DND-41 (cell line): ENCODE measurements around the gene PPP1R1B.

Experiments
- ATAC-seq: fragments of 200-7000 bp; cut with Tn5 transposase; 3 replicates; pipeline ENCODE4 v1.9.1; 2021; ENCODE audit warnings: low read depth; ENCODE audit not compliant: insufficient read depth
- DNase-seq: peaks from one replicate; pipeline ENCODE4 v3.0.0-alpha.2; 2020
- H2AFZ ChIP-seq: 2 replicates; pipeline ENCODE4 v1.6.0; 2012; ENCODE audit warnings: low read depth, low read length
- H3K27ac ChIP-seq: 2 replicates; pipeline ENCODE4 v1.5.1; 2012; ENCODE audit warnings: low read length, inconsistent platforms
- H3K27me3 ChIP-seq: fragments of 200-600 bp; sonication (generic); 2 replicates; pipeline ENCODE4 v1.6.0; 2012; ENCODE audit warnings: low read length, mild to moderate bottlenecking, inconsistent platforms; ENCODE audit not compliant: insufficient read depth, poor library complexity
- H3K36me3 ChIP-seq: 2 replicates; pipeline ENCODE4 v1.5.1; 2012; ENCODE audit warnings: low read length, inconsistent platforms; ENCODE audit not compliant: insufficient read depth
- H3K4me1 ChIP-seq: 2 replicates; pipeline ENCODE4 v1.5.1; 2012; ENCODE audit warnings: mild to moderate bottlenecking, low read length; ENCODE audit not compliant: insufficient read depth
- H3K4me2 ChIP-seq: 2 replicates; pipeline ENCODE4 v1.6.0; 2012; ENCODE audit warnings: mild to moderate bottlenecking, moderate library complexity, low read length, inconsistent platforms; ENCODE audit not compliant: insufficient read depth
- H3K4me3 ChIP-seq, 2 experiments: fragments of 200-600 bp in 1 of 2; shearing (Covaris generic) in 1 of 2; 2 replicates each; pipeline ENCODE4 v1.5.1; 2012 to 2016; ENCODE audit warnings: inconsistent platforms in 2 of 2, low read length in 2 of 2, mild to moderate bottlenecking in 2 of 2, low read depth in 1 of 2, moderate library complexity in 1 of 2
- H3K79me2 ChIP-seq: 2 replicates; pipeline ENCODE4 v1.6.0; 2012; ENCODE audit warnings: low read length, inconsistent platforms; ENCODE audit not compliant: insufficient read depth
- H3K9ac ChIP-seq: 2 replicates; pipeline ENCODE4 v1.6.0; 2012; ENCODE audit warnings: low read depth, mild to moderate bottlenecking, inconsistent platforms, low read length, moderate library complexity
- H3K9me3 ChIP-seq: 2 replicates; pipeline ENCODE4 v1.5.1; 2012; ENCODE audit warnings: low read length, moderate library complexity, mild to moderate bottlenecking, inconsistent platforms; ENCODE audit not compliant: insufficient read depth, severe bottlenecking
- H4K20me1 ChIP-seq: 2 replicates; pipeline ENCODE4 v1.6.0; 2012; ENCODE audit warnings: low read length; ENCODE audit not compliant: insufficient read depth
- EZH2 ChIP-seq: IDR thresholded peaks from 3 replicates; pipeline ENCODE4 v1.6.1; 2012; ENCODE audit warnings: borderline replicate concordance, low read depth, mild to moderate bottlenecking, moderate library complexity, low read length, inconsistent platforms; ENCODE audit not compliant: severe bottlenecking
- TF ChIP-seq, protein P1 (sequence below): IDR thresholded peaks from 2 replicates; pipeline ENCODE4 v1.5.1; 2012; ENCODE audit warnings: borderline replicate concordance, low read length, moderate library complexity, mild to moderate bottlenecking; ENCODE audit not compliant: poor library complexity, severe bottlenecking; ENCODE audit errors: extremely low read depth

PPP1R1B gene

DNA sequence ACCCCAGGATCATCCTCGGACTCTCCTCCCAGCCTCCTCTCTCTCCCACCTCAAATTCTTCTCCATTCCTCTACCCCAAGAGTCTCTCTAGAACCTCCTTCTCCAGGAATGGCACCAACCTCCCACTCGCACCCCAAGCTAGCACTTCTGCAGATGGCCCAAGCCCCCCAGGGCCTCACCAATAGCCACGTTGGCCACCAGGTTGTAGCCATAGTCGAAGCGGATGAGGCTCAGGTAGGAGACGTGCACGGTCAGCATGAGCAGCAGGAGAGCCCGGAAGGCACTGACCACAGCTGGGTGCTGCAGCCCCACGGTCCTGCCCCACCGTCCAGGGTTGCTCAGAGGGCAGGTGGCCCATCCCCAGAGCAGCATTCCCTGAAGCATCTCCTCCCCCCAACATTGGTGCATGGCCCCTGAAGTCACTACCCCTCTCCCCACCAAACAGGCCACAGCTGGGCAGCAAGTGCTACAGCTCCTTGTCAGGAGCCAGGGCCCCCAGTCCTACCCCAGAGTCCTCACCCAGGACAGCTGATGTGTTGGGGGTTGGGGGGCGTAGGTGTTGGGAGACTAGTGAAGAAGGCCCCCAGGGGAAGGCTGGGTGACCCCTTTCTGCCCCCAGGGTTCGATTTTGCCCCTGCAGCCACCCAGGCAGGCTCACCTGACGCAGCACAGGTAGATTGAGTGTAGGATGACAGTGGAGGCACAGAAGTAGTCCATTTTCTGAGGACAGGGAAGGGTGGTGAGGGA lies 46.8 kb downstream of the PPP1R1B start:
- no peak for ATAC-seq
- no peak overlapping the region for H3K9ac ChIP-seq

DNA sequence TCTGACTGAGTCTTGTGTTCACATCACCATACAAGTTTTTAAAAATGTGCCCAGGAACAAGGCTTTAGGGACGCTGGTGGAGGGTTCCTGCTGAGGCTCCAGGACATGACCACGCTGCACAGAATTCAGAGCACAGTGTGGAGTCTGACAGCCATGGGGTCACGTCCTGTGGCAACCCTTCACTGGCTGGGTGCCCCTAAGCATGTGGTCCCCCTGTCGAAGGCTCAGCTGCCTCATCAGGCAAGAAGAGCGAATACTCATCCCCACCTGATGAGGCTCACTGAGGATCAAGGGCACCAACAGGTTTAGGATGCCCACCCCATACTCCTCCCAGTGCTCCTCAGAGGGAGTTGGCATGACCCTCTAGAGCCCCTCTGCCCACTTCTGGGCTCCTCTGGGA lies 47.4 kb downstream of the PPP1R1B start:
- DNase-seq (no peak), ATAC-seq (no peak)
- H3K9me3 ChIP-seq = no peaks in the 10 kb centered on the region
- TF ChIP-seq EZH2 = no peak
- TF ChIP-seq, protein P1, sequence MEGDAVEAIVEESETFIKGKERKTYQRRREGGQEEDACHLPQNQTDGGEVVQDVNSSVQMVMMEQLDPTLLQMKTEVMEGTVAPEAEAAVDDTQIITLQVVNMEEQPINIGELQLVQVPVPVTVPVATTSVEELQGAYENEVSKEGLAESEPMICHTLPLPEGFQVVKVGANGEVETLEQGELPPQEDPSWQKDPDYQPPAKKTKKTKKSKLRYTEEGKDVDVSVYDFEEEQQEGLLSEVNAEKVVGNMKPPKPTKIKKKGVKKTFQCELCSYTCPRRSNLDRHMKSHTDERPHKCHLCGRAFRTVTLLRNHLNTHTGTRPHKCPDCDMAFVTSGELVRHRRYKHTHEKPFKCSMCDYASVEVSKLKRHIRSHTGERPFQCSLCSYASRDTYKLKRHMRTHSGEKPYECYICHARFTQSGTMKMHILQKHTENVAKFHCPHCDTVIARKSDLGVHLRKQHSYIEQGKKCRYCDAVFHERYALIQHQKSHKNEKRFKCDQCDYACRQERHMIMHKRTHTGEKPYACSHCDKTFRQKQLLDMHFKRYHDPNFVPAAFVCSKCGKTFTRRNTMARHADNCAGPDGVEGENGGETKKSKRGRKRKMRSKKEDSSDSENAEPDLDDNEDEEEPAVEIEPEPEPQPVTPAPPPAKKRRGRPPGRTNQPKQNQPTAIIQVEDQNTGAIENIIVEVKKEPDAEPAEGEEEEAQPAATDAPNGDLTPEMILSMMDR = no peak
- H4K20me1 ChIP-seq = 0 out of 2 replicates have a peak, but pooled peaks cover 3% of the 10 kb centered on the region
- H3K36me3 ChIP-seq = 0 out of 2 replicates have a peak, but pooled peaks cover 5% of the 10 kb centered on the region
- no peak overlapping the region for H3K4me3 ChIP-seq
- H3K4me2 ChIP-seq = no peak overlapping the region
- H3K4me1 ChIP-seq = peaks cover under 1% of the 10 kb centered on the region
- no peaks in the 10 kb centered on the region for H3K27me3 ChIP-seq
- H3K79me2 ChIP-seq = no peaks in the 10 kb centered on the region
- H3K9ac ChIP-seq = no peak overlapping the region
- no peak overlapping the region for H2AFZ ChIP-seq
- H3K27ac ChIP-seq = no peak overlapping the region

More for the DNA sequence above, 46.8 kb downstream of the PPP1R1B start:
- Histone ChIP-seq H3K79me2 (no peaks in the 10 kb centered on the region), H3K36me3 (0 out of 2 replicates have a peak, but pooled peaks cover 5% of the 10 kb centered on the region), H3K9me3 (no peaks in the 10 kb centered on the region), H4K20me1 (0 out of 2 replicates have a peak, but pooled peaks cover 3% of the 10 kb centered on the region), H2AFZ (no peak overlapping the region), H3K4me1 (no peaks in the 10 kb centered on the region), H3K4me2 (no peak overlapping the region), H3K4me3 (no peak overlapping the region), H3K27ac (no peak overlapping the region), H3K27me3 (no peaks in the 10 kb centered on the region)
- TF ChIP-seq EZH2 = no peak
- TF ChIP-seq, protein P1 = no peak
- DNase-seq = no peak

DNA sequence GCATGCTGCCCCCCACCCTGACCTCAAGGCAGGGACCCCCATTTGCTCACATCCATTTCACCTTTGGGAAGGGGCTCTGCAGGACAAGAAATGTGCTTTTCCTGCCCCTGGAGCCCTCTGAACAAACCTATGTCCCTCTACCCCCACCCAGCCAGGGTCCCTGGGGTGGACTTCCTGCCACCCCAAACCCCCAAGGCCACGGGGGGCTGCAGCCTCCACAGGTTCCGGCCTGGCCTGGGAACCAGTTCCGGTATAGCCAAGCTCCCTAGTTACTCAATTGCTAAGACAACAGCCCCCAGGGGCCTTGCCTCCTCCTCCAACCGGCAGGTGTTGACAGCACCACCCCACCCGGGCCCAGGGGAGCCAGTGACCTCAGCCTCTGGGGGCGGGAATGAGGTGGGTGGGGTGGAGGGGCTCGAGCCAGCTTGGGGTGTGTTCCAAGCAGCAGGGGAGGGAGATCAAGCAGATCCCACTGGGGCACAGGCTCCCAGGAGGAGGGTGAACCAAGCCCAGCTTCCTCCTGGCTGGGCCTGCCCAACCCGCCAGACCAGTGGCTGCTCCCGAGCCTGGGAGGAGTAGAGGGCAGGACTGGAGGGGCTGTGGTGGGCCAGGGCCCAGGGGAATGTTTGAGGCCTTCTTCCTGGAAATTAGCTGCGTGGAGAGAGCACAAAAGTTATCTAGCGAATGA lies 48.1 kb downstream of the PPP1R1B start:
- peaks cover 7% of the 10 kb centered on the region for H3K4me1 ChIP-seq
- DNase-seq (no peak), ATAC-seq (no peak)
- no peaks in the 10 kb centered on the region for H3K79me2 ChIP-seq
- H3K36me3 ChIP-seq = 0 out of 2 replicates have a peak, but pooled peaks cover 5% of the 10 kb centered on the region
- no peak overlapping the region for H2AFZ ChIP-seq
- no peak for TF ChIP-seq EZH2
- TF ChIP-seq, protein P1 = no peak
- H4K20me1 ChIP-seq = 0 out of 2 replicates have a peak, but pooled peaks cover 3% of the 10 kb centered on the region
- no peaks in the 10 kb centered on the region for H3K9me3 ChIP-seq
- no peaks in the 10 kb centered on the region for H3K27me3 ChIP-seq
- H3K9ac ChIP-seq = no peak overlapping the region
- H3K27ac ChIP-seq = no peak overlapping the region
- H3K4me2 ChIP-seq = no peak overlapping the region
- no peak overlapping the region for H3K4me3 ChIP-seq
